AG09309 (cell line): ENCODE measurements around the gene PSMG4.

Experiments used
- DNase-seq: peaks from one replicate; pipeline ENCODE4 v3.0.0-alpha.2; 2010; ENCODE audit warnings: low read depth
- H3K4me3 ChIP-seq: 2 replicates; pipeline ENCODE4 v1.5.1; 2011; ENCODE audit warnings: mild to moderate bottlenecking, low read depth, low read length, moderate library complexity; ENCODE audit not compliant: control insufficient read depth
- CTCF ChIP-seq: IDR thresholded peaks from 2 replicates; pipeline ENCODE4 v1.5.1; 2011; ENCODE audit warnings: mild to moderate bottlenecking, low read depth, low read length, inconsistent platforms; ENCODE audit not compliant: insufficient read depth, control insufficient read depth; ENCODE audit errors: missing control alignments

PSMG4 gene

GRCh38 chr6:3287976-3288707, 29.4 kb downstream of the PSMG4 start:
- no peak for TF ChIP-seq CTCF
- no peak overlapping the region for H3K4me3 ChIP-seq
- no peak for DNase-seq

GRCh38 chr6:3288711-3289663, 30.2 kb downstream of the PSMG4 start:
- no peak overlapping the region for H3K4me3 ChIP-seq
- no peak for DNase-seq
- TF ChIP-seq CTCF = no peak

GRCh38 chr6:3289664-3290055, 30.9 kb downstream of the PSMG4 start:
- no peak for DNase-seq
- TF ChIP-seq CTCF = no peak

GRCh38 chr6:3290149-3290930, 31.6 kb downstream of the PSMG4 start:
- TF ChIP-seq CTCF = no peak
- H3K4me3 ChIP-seq = no peak overlapping the region

More at GRCh38 chr6:3289664-3290055, 30.9 kb downstream of the PSMG4 start:
- no peak overlapping the region for H3K4me3 ChIP-seq

GRCh38 chr6:3290931-3291211, 32.1 kb downstream of the PSMG4 start:
- no peak for TF ChIP-seq CTCF
- no peak overlapping the region for H3K4me3 ChIP-seq
- no peak for DNase-seq

More at GRCh38 chr6:3290149-3290930, 31.6 kb downstream of the PSMG4 start:
- DNase-seq = no peak

- no peak overlapping the region for H3K4me3 ChIP-seq
- TF ChIP-seq CTCF = no peak
- DNase-seq = no peak
These were observed 32.6 kb downstream of the PSMG4 start for GRCh38 chr6:3291346-3291745.
